Thoracic aorta (tissue), 2 donors: ENCODE data around the gene IGF2BP3. TPM values are rescaled to one million over a fixed set of nuclear protein-coding genes. Genes with fewer than 3 reads are reported as not detected.
"Not testable (repeated sequence)": the region's sequence is repeated elsewhere in the genome, so short reads cannot be mapped to it uniquely, and the experiment has no call there.

Experiments
- ATAC-seq: fragments of 150-250 bp; one replicate; pipeline ENCODE4 v1.8.0; 2017; ENCODE audit warnings: low read depth; ENCODE audit not compliant: insufficient number of reproducible peaks, low FRiP score
- DNase-seq: peaks from one replicate; pipeline ENCODE4 v3.0.0-alpha.2; 2020; ENCODE audit warnings: low spot score
- H3K27ac ChIP-seq, 2 donors: fragments of 200-600 bp; sonication (generic); 1 replicate in 1 of 2; 2 replicates in 1 of 2; pipeline ENCODE4 v1.5.1; 2016; ENCODE audit warnings: mild to moderate bottlenecking in 2 of 2, moderate library complexity in 2 of 2
- H3K27me3 ChIP-seq: fragments of 200-600 bp; sonication (generic); replicated peaks from 2 replicates; pipeline ENCODE4 v1.6.0; 2016; ENCODE audit warnings: mild to moderate bottlenecking; ENCODE audit not compliant: insufficient read depth
- H3K36me3 ChIP-seq: fragments of 200-600 bp; sonication (generic); one replicate; pipeline ENCODE4 v1.5.1; 2016
- H3K4me1 ChIP-seq, 2 donors: fragments of 200-600 bp; sonication (generic); 1 replicate in 1 of 2; 2 replicates in 1 of 2; pipeline versions ENCODE4 v1.5.1 to v1.6.0; 2016; ENCODE audit warnings: low read depth in 2 of 2, mild to moderate bottlenecking in 1 of 2; ENCODE audit not compliant: control insufficient read depth in 1 of 2
- H3K4me3 ChIP-seq: fragments of 200-600 bp; sonication (generic); 2 replicates; pipeline ENCODE4 v1.5.1; 2016; ENCODE audit warnings: mild to moderate bottlenecking
- H3K9me3 ChIP-seq: fragments of 200-600 bp; sonication (generic); 2 replicates; pipeline ENCODE4 v1.5.1; 2016
- total RNA-seq, 2 donors: library from RNA; depleted of rRNA; stranded (reverse); fragments of >200 nt; gene quantifications; one replicate each; pipeline versions ENCODE4 v1.1.0 to v1.2.3, GENCODE V29; 2016
- TF ChIP-seq, protein P1 (sequence below): fragments of 200-600 bp; sonication (generic); IDR thresholded peaks from one replicate; pipeline ENCODE4 v1.5.1; 2019; ENCODE audit warnings: antibody characterized with exemption

IGF2BP3 gene
- total RNA-seq, 2 donors from 2014 or later, result 0.27 to 8.1 TPM

DNA sequence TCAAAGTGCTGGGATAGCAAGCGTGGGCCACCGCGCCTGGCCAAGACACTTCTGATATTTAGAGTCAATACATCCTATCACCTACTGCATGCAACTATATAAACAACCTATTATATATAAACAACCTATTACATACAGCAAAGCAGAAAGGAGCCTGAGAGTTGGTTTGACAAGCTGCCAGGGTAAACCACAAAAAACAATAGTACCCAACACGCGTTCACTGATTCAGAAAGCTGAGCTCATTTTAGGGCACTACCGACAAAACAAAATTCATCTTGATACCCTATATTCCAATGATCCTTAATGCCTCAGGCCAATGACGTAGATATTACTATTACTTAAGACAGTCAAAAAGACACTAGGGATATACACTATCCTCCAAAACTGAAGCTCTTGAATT lies 154.9 kb downstream of the IGF2BP3 start:
- Histone ChIP-seq H3K4me3 (no peak overlapping the region), H3K27ac (no peak overlapping the region), H3K9me3 (no peaks in the 10 kb centered on the region), H3K36me3 (no peaks in the 10 kb centered on the region), H3K4me1 (no peaks in the 10 kb centered on the region), H3K27me3 (no peaks in the 10 kb centered on the region)
- ATAC-seq (no peak), DNase-seq (no peak)
- TF ChIP-seq, protein P1, sequence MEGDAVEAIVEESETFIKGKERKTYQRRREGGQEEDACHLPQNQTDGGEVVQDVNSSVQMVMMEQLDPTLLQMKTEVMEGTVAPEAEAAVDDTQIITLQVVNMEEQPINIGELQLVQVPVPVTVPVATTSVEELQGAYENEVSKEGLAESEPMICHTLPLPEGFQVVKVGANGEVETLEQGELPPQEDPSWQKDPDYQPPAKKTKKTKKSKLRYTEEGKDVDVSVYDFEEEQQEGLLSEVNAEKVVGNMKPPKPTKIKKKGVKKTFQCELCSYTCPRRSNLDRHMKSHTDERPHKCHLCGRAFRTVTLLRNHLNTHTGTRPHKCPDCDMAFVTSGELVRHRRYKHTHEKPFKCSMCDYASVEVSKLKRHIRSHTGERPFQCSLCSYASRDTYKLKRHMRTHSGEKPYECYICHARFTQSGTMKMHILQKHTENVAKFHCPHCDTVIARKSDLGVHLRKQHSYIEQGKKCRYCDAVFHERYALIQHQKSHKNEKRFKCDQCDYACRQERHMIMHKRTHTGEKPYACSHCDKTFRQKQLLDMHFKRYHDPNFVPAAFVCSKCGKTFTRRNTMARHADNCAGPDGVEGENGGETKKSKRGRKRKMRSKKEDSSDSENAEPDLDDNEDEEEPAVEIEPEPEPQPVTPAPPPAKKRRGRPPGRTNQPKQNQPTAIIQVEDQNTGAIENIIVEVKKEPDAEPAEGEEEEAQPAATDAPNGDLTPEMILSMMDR, result no peak

DNA sequence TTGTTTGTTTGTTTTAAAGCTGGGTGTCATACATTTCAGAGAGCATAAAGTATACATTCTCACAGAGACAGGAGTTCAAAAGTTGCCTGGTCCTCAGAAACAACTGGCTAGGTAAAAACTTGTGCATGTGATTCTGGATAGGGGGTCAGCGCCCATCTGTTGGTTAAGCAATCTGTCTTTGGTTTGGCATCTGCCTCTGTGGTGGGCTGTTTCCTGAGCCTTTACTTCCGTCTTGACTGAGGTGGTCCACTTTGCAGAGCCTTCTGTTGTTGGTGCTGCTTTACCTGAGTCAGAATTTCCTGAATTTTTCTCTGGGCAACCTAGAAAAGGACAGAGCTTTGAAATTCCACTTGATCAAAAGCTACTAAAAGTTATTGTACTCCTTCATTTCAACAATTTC lies 158.2 kb downstream of the IGF2BP3 start:
- not testable (repeated sequence) for H3K27ac ChIP-seq, H3K4me1 ChIP-seq, ATAC-seq, H3K27me3 ChIP-seq, DNase-seq, H3K9me3 ChIP-seq, H3K4me3 ChIP-seq
- peaks cover 22% of the 10 kb centered on the region for H3K36me3 ChIP-seq

DNA sequence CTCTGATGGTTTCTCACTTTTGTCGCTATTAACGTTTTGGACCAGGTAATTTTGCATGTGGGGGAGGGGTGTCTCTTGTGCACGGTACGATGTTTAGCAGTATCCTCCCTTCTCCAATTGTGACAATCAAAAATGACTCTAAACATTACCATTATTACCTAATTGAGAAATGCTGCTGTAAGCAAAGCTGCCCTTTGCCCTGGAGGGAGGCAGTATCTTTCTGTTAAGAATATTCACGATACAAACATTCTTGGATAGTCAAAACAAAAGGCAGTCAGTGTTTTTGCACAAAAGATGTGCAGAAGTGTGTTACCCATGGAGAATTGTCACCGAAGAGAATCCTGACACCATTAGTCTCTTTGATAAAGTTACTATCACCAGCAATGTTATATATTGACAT lies 161.5 kb downstream of the IGF2BP3 start:
- Histone ChIP-seq H3K4me3 (no peak overlapping the region), H3K4me1 (peaks cover 0 to 3% of the 10 kb centered on the region in 2 donors), H3K27me3 (no peaks in the 10 kb centered on the region), H3K9me3 (no peaks in the 10 kb centered on the region), H3K36me3 (peaks cover 27% of the 10 kb centered on the region), H3K27ac (no peak overlapping the region)
- TF ChIP-seq, protein P1, result no peak
- ATAC-seq (no peak), DNase-seq (no peak)

DNA sequence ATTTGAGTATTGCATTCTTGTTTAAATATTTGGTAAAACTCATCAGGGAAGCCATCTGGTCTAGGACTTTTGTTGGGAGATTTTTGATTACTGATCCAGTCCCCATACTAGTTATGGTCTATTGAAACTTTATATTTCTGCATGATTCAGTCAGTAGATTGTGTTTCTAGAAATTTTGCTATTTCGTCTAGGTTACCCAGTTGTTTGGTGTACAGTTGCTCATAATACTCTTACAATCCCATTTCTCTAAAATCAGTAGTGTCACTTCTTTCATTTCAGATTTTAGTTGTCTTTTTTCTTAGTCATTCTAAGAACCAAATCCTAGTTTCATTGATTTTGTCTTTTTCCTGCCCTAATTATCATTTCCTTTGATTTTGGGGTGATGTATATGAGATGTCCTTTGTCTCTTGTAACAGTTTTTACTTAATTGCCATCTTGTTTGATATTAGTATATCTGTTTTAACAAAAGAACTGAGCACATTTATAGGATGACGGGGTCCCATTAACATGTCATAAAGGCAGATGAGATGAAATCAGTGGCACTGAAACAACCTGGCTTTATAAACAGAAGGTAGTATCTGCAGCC lies 163.3 kb downstream of the IGF2BP3 start:
- peaks cover 27% of the 10 kb centered on the region for H3K36me3 ChIP-seq
- no peaks in the 10 kb centered on the region for H3K27me3 ChIP-seq
- no peak for ATAC-seq
- no peak overlapping the region for H3K4me3 ChIP-seq
- peaks cover 0 to 20% of the 10 kb centered on the region in 2 donors for H3K4me1 ChIP-seq
- no peaks in the 10 kb centered on the region for H3K9me3 ChIP-seq
- TF ChIP-seq, protein P1, result no peak
- H3K27ac ChIP-seq, result no peak overlapping the region
- DNase-seq, result no peak

DNA sequence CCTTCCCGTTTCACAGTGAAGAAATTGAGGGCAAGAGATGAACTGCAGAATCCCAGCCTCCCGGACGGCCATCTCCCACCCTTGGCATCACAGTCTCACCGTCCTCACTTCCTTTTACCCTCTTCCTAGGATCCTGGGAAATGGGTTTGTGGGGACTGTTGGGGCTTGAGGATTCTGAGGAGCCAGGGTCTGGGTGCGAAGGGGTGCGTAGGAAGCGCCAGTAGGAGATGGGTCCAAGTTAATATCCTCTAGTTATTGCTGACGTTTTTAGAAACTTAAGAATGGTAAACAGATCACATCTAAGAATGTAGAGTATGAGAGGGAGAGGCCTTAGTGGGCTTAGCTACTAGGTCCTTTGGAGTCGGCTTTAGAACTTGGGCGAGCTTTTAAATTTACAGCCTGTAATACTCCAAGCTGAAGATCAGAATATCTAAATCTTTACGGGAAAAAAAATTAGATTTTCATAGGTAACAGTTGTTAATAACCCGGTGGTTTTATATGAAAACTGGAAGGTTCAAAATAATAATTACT lies 170.5 kb downstream of the IGF2BP3 start:
- peaks cover 17 to 49% of the 10 kb centered on the region in 2 donors for H3K4me1 ChIP-seq
- H3K27me3 ChIP-seq, result no peaks in the 10 kb centered on the region
- H3K9me3 ChIP-seq, result no peaks in the 10 kb centered on the region
- TF ChIP-seq, protein P1, result no peak
- ATAC-seq, result no peak
- H3K4me3 ChIP-seq, result peak overlapping the region; percentile 85
- H3K27ac ChIP-seq, result peak overlapping the region; percentile 84 to 86
- H3K36me3 ChIP-seq, result peaks cover 5% of the 10 kb centered on the region
- no peak for DNase-seq
